ENCODE results near the gene TFF3.

Gene TFF3, protein sequence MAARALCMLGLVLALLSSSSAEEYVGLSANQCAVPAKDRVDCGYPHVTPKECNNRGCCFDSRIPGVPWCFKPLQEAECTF

DNA sequence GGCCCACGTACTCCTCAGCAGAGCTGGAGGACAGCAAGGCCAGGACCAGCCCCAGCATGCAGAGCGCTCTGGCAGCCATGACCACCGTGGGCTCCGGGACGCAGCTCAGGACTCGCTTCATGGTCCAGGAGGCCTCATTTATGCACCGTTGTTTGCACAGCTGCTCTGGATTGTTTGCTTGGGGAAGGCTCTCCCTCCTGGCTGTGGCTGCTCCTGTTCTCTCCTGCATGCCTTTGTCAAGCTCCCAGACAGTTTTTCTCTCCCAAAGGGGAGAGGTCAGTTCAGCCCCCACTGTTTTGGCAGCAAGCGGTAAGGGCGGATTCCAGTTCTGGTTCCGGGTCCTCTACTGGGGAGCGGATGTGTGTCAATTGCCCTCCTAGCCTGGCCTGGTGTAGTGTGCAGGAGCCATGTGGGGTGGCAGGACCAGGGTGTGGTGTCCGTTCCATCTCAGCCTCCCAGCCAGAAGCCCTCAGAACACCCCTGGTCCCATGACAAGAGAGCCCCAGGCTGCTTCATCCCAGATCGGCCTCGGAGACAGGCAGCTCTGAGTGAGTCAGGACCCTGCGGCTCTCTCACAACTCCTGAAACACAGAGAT, at the start of gene TFF3:
TFF3 (minus strand) TSS at position 114 of the 596 bp plus-strand sequence; CDS start at position 79, 35 bp downstream.
- CTCF ChIA-PET = interaction anchor here (0.6 kb wide), 1 partner anchor 821 kb away, joined by 3 read pairs; no protein-coding TSS in a partner anchor

DNA sequence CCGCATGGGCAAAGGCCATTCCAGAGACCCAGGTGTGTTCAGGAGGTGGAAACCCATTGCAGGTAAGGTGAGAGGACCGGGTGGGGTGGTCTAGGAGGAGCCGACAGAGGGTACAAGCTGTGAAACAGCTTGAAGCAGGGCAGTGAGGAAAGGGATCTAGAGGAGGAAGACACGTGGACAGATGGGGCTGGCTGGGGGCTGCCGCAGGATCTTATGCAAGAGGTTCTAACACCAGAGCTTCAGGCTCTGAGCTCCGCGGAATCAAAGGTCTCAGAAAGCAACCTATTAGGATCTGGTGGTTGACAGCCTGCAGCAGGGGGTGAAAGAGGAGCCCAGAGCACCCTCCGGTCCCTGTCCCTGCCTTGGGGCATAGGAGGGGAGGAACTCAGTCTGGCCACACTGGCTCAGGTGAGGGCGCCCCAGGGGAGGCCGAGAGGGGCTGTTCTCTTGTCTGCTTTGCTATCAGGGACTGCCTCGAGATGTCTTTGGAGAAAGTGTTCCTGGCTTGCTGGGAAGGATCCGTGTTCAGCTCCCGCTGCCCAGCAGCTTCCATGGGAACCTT, 49.2 kb upstream of the TFF3 start:
- DNase-seq (ENCODE audit: low spot score) = no peak
- TF ChIP-seq, protein P1, sequence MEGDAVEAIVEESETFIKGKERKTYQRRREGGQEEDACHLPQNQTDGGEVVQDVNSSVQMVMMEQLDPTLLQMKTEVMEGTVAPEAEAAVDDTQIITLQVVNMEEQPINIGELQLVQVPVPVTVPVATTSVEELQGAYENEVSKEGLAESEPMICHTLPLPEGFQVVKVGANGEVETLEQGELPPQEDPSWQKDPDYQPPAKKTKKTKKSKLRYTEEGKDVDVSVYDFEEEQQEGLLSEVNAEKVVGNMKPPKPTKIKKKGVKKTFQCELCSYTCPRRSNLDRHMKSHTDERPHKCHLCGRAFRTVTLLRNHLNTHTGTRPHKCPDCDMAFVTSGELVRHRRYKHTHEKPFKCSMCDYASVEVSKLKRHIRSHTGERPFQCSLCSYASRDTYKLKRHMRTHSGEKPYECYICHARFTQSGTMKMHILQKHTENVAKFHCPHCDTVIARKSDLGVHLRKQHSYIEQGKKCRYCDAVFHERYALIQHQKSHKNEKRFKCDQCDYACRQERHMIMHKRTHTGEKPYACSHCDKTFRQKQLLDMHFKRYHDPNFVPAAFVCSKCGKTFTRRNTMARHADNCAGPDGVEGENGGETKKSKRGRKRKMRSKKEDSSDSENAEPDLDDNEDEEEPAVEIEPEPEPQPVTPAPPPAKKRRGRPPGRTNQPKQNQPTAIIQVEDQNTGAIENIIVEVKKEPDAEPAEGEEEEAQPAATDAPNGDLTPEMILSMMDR (conservative IDR thresholded peaks at IDR 0.05; ENCODE audit: low read depth) = no peak
- ChIA-PET POLR2A (ENCODE audit: low non-redundant PET) (no interaction called here), CTCF (interaction anchor here (0.7 kb wide), 1 partner anchor 219 kb away, joined by 3 read pairs; no protein-coding TSS in a partner anchor)
- no peak overlapping the region for H3K27ac ChIP-seq

More for the DNA sequence above, at the start of gene TFF3:
- TF ChIP-seq, protein P1 (conservative IDR thresholded peaks at IDR 0.05; ENCODE audit: low read depth) = no peak
- DNase-seq (ENCODE audit: low spot score) = no peak
- POLR2A ChIA-PET (ENCODE audit: low non-redundant PET) = no interaction called here
- H3K27ac ChIP-seq = peak within 1 kb of the TSS; percentile 34

DNA sequence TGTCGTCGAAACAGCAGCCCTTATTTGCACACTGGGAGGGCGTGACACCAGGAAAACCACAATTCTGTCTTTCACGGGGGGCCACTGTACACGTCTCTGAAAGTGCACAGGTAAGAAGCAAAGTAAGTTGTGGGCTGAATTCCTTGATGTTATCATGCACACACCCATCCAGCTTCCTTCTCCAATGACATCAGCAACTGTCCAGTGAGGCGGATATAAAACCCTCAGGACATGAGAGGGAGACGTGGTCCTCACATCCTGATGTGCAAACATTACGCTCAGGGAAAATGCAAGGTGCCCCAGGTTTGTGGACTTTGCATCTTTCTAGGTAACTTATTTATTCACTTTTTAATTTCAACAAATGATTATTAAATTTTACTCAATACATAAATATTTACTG, 48.1 kb upstream of the TFF3 start:
- TF ChIP-seq, protein P1 (conservative IDR thresholded peaks at IDR 0.05; ENCODE audit: low read depth) = no peak
- CTCF ChIA-PET = no interaction called here
- POLR2A ChIA-PET (ENCODE audit: low non-redundant PET) = no interaction called here
- DNase-seq (ENCODE audit: low spot score) = no peak
- no peak overlapping the region for H3K27ac ChIP-seq

DNA sequence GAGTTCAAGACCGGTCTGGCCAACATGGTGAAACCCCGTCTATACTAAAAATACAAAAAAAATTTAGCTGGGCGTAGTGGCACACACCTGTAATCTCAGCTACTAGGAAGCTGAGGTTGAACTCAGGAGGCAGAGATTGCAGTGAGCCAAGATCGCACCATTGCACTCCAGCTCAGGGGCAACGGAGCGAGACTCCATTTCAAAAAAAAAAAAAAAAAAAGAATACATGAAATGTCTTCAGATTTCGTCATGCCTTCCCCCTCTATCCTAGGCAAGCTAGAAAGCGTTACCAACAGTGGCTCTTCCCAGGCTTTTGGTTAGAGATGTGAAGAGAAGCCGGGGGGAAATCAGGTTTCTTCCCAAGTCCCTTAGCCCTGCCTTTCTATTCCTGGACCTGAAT, 47.5 kb upstream of the TFF3 start:
- DNase-seq (ENCODE audit: low spot score) = no peak
- TF ChIP-seq, protein P1 (conservative IDR thresholded peaks at IDR 0.05; ENCODE audit: low read depth) = no peak
- ChIA-PET CTCF (no interaction called here), POLR2A (ENCODE audit: low non-redundant PET) (no interaction called here)
- H3K27ac ChIP-seq = no peak overlapping the region

DNA sequence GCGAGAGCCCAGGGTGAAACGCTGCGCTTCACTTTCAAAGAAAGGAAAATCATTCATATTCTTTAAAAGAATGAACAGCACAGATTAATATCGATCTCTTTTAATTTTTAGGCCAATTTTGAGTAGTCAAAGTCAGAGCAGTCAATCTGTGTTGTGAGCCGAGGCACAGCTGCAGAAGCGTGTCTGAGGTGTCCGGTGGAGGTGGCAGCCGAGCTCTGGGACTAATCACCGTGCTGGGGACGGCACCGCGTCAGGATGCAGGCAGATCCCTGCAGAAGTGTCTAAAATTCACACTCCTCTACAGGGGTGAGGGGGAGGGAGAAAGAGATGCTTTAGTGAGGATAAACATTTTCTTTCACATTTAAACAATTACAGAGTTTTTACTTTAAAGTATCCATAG, 47.0 kb upstream of the TFF3 start:
- ChIA-PET CTCF (no interaction called here), POLR2A (ENCODE audit: low non-redundant PET) (no interaction called here)
- no peak for DNase-seq (ENCODE audit: low spot score)
- TF ChIP-seq, protein P1 (conservative IDR thresholded peaks at IDR 0.05; ENCODE audit: low read depth) = no peak
- no peak overlapping the region for H3K27ac ChIP-seq

DNA sequence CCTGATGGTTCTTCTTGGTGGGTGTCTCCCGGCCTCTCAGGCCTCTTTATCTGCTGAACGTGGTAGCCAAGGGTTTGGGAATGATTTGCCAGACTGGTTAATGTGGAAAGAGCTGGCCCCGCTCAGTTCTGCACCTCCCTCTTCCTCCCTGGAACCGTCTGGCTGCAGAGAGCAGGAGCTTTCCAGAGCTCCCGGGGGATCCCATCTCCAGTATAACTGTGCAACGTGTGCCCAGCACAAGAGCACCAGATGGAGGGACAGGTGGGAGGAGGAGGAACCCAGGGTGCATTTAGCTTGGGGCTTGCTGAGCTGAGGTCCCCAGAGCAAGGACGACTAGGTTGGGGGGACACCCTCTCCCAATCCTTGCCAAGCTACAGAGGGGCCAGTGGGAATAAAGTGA, 46.1 kb upstream of the TFF3 start:
- H3K27ac ChIP-seq = no peak overlapping the region
- DNase-seq (ENCODE audit: low spot score) = no peak
- CTCF ChIA-PET = interaction anchor here (0.5 kb wide), 1 partner anchor 11 kb away, joined by 5 read pairs; the partner anchor contains the start of gene TFF2
- POLR2A ChIA-PET (ENCODE audit: low non-redundant PET) = no interaction called here
- TF ChIP-seq, protein P1 (conservative IDR thresholded peaks at IDR 0.05; ENCODE audit: low read depth) = no peak
